Cardiac fibroblast (primary cell): ENCODE results near the gene GGT7.

Experiments
- DNase-seq, 2 donors: peaks; one replicate each; pipeline versions ENCODE4 v3.0.0 to v3.0.0-alpha.2; 2010; ENCODE audit warnings: low read depth in 2 of 2
- H3K4me3 ChIP-seq, 2 donors: replicated peaks in 1 of 2; 1 replicate in 1 of 2; 2 replicates in 1 of 2; pipeline ENCODE4 v1.5.1; 2011; ENCODE audit warnings: low read depth in 2 of 2, low read length in 2 of 2, mild to moderate bottlenecking in 2 of 2, moderate library complexity in 1 of 2
- CTCF ChIP-seq: IDR thresholded peaks from one replicate; pipeline ENCODE4 v1.5.1; 2011; ENCODE audit warnings: low read depth, mild to moderate bottlenecking, low read length, inconsistent platforms

Gene GGT7

GRCh38 chr20:34891166-34892062, 18.8 kb upstream of the GGT7 start:
- H3K4me3 ChIP-seq: no peak overlapping the region
- DNase-seq: peak; percentile 69 to 89
- no peak for TF ChIP-seq CTCF

- no peak for DNase-seq
- TF ChIP-seq CTCF: no peak
- H3K4me3 ChIP-seq: no peak overlapping the region
These were observed 15.8 kb upstream of the GGT7 start for GRCh38 chr20:34888468-34888867.

GRCh38 chr20:34887023-34887422, 14.4 kb upstream of the GGT7 start:
- no peak for DNase-seq
- no peak overlapping the region for H3K4me3 ChIP-seq
- TF ChIP-seq CTCF: no peak

GRCh38 chr20:34886122-34886521, 13.5 kb upstream of the GGT7 start:
- H3K4me3 ChIP-seq: no peak overlapping the region
- DNase-seq: no peak
- TF ChIP-seq CTCF: no peak

GRCh38 chr20:34884260-34884659, 11.6 kb upstream of the GGT7 start:
- no peak for TF ChIP-seq CTCF
- DNase-seq: no peak

GRCh38 chr20:34883809-34884208, 11.2 kb upstream of the GGT7 start:
- DNase-seq: no peak
- TF ChIP-seq CTCF: no peak

More at GRCh38 chr20:34884260-34884659, 11.6 kb upstream of the GGT7 start:
- H3K4me3 ChIP-seq: no peak overlapping the region

More at GRCh38 chr20:34883809-34884208, 11.2 kb upstream of the GGT7 start:
- no peak overlapping the region for H3K4me3 ChIP-seq
